ENCODE results near the gene HSFX4.
"Not testable (repeated sequence)": the region's sequence is repeated elsewhere in the genome, so short reads cannot be mapped to it uniquely, and the experiment has no call there.

The HSFX4 gene

DNA sequence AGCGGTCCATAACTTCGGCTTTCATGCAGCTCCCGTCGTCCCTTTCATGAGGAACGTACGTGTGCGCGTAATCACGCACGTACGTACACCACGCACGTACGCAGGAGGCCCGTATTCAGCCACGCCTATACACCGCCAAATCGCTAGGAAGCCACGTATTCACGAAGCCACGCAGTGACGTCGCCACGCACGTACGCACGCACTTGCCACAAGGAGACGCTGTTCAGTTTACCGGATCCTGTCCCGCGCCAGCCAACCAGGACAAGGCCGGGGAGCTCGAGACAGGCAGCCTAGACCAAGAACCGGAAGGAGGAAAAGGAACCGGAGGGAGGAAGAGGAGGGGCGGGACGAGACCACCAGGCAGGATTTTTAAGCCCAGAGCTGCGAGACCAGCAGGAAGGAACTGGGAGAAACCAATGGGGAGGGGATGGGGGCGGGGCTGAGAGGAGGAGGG is 9.1 kb downstream of the HSFX4 start, which contains the start of gene EOLA2:
Gene EOLA2 (minus strand): TSS at position 65 of the 454 bp plus-strand sequence. CDS start 4,617 bp downstream, outside the sequence.
- peak; percentile 88 to 89 for DNase-seq

DNA sequence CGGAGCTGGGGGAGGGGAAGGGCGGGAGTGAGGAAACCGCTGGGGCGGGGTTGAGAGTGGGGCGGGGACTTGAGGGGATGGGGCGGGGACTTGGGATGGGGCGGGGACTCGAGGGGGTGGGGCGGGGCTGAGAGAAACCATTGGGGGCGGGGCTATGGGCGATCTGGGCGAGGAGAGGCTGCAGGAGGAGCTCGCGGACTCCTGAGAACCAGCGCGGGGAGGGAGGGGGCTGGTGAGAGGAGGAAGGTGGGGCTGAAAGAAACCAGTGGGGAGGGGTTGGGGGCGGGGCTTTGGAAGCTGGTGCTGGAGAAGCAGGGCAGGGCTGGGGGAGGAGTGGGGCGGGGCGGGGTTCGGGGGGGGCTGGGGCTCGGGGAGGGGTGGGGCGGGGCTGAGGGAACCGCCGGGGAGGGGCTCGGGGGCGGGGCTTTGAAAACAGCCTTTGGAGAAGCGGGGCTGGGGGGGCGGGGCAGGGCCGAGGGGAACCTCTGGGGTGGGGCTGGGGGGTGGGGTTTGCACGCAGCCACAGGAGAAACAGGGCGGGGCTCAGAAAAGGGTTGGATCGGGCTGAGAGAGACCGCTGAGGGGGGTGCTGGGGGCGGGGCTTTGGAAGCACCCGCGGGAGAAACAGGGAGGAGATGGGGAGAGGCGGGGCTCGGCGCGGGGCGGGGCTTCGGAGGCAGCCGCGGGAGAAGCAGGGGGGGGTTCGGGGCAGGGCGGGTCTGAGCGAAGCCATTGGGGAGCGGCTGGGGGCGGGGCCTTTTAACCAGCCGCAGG is 9.7 kb downstream of the HSFX4 start:
- DNase-seq, result peak; percentile 88

DNA sequence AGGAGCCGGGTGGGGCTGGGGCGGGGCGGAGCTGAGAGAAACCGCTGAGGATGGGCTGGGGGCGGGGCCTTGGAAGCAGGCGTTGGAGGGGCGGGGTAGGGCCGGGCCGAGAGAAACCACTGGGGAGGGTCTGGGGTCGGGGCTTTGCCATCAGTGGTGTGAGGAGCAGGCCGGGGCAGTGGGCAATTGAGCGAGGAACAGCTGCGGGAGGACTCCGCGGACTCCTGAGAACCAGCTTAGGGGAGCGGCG is 10.2 kb downstream of the HSFX4 start:
- DNase-seq, result no peak

DNA sequence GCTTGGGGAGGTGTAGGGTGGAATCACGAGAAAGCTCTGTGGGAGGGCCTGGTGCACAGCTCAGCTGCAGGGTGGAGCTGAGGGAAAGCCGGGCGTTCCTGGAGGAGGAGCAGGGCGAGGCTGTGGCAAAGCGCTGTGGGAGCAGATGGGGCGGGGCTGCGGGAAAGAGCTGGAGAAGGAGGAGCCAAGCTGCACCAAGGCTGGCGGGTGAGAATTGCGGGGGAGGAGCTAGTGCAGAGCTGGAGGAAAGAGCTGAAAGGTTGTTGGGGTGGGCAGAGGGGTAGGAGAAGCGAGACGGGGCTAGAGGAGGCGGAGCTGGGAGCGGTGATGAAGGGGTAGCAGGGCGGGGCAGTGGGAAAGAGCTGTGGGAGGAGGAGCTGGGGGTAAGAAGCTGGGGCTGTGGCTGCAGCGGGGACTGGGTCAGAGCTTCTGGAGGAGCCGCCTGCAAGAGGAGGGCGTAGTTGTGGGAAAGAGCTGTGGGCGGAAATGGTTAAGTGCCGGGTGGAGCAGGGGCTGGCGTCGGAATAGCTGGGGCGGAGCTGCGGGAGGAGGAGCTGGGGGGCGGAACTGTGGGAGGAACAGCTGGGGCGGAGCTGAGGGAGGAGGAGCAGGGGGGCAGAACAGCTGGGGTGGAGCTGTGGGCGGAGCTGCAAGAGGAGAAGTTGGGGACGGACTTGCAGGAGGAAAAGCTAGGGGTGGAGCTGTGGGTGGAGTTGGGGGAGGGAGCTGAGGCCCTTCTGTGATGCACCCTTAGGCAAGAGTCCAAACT is 10.7 kb downstream of the HSFX4 start:
- peak; percentile 89 to 90 for DNase-seq

DNA sequence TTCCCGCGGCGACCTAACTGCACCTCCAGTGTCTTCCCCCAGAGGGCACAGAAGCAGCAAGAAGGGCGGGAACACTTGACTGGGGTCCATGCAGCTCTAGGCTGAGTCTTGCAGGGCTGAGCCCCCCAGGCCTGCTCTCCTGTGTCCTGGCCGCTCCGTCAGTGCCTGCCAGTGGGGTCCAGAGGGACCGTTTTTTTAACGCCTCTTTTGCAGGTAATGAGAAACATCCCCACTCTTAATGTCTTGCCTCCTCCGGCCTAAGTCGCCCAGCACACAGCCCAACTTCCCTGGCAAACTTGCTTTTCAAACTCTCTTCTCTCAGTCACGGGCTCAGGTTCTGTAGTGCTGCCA is 11.3 kb downstream of the HSFX4 start:
- DNase-seq, result not testable (repeated sequence)

DNA sequence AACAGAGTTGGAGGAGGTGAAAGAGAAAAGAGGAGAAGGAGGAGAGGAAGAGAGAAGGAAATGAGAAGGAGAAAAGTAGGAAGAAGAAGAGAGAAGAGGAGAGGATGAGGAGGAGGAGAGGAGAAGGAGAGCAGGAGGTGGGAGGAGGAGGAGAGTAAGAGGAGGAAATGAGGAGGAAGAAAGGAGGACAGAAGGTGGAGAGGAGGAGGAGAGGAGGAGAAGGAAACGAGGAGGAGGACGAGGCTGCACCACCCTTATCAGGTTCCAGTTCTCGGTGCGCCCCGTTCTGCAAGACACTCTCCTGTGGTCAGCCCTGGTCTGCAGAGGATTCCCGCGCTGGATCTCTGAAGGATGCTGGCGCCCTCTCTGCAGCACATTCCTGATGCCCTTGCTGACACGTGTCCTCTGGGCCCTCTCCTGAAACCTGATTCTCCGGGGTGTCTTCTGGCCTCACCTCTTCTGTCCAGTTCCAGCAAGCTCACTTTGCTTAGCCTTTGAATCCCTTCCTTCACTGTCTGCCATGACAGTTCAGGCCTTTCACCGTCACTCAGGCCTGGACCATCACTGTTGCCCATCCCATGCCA is 15.8 kb downstream of the HSFX4 start:
- DNase-seq, result not testable (repeated sequence)

DNA sequence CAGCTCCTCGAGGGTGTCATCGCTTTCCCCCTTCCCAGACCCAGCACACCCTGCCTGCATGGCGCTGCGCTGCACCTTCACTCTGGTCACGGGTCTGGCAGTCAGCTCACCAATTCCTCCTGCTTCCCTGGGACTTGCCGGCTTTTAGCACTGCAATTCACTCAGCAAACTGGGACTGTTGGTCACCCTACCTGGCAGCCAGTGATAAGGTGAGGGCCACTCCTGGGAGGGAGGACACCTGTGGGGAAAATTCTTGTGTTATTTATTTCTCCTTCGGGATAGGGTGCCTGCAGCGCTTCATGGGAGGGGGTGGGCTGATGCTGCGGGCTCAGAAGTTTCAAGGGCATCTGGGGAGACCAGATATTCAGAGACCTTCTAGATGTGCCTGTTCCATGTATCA is 16.4 kb downstream of the HSFX4 start:
- DNase-seq, result not testable (repeated sequence)

DNA sequence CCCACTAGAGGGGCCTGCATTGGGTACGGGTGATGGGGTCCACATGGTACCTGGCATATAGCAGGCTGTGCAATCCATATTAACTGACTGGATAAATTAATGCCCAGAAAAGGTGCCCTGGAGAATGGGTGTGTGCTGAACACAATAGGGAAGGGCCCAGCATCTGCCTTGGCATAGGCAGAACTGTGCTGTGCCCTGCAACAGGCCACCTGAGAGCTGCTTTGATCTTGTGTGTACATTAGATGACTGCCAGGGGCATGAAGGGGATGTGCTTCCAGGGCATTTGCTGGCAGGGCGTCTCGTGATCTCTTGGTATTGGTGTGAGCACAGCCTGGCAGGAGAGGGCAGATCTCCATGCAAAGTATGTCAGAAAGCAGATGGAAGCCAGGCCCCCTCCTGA is 17.6 kb downstream of the HSFX4 start:
- not testable (repeated sequence) for DNase-seq

DNA sequence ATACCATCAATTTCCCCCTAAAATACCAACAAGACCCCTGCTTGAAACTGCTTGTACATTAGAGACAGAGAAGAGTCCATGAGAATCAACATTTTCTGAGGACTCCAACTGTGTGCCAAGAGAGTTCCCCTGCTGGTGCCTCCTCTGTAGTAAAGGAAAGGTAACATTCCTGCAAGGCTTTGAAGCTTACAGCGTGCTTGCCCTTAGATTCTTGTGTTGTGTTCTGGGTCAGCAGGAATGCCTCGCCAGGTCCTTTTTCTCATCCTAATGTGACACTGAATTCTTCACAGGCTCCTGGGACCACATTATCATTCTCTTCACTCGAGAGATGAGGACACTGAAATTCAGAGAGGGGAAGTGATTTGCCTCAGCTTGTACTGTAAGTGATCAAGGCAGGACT is 18.6 kb downstream of the HSFX4 start:
- no peak for DNase-seq

DNA sequence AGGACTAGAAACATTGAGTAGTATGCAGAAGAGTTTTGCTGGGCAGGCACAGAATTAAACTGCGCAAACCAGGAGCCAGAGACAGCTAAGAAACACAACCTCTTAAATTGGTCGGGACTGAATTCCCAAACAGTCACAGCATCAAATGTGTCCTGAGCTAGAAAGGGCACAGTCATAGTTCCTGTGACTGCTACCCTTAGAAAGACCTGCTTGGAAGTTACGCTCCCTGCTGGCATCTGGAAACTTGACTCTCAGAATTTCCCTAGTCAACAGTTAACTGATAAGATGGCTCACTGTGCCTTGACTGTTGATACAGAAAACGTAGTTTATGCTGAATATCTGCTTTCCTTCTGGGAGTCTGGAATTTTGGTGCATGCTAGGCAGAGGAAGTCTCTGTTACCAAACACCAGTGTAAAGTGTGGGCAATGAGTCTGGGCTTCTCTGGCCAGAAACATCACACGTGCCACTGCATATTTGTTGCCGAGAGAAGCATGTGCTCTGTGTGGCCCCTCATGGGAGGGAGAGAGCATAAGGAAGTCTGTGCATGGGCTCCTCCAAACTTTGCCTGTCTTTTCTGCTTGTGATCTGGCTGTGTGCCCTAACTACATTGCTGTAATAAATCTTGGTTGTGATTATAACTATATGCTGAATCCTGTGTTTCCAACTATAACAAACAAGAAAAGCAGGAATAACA is 20.5 kb downstream of the HSFX4 start:
- DNase-seq, result no peak

DNA sequence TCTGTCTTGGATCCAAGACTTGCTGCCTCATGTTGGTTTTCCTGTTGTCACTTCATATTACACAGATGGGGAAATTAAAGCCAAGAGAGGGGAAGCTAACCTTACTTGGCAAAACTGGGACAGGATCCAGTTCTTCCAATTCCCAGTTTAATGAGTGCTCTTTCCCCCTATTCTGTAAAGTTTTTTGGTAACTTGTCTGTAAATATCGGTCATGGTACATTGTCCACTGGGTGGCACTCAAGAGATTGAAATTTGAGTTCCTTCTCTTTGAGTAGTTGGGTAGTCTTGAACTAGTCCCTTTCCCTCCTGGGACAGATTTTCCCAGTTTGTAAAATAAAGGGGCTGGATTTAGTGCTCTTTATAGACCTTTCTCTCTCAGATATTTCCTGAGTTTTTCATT is 21.3 kb downstream of the HSFX4 start:
- DNase-seq, result no peak

DNA sequence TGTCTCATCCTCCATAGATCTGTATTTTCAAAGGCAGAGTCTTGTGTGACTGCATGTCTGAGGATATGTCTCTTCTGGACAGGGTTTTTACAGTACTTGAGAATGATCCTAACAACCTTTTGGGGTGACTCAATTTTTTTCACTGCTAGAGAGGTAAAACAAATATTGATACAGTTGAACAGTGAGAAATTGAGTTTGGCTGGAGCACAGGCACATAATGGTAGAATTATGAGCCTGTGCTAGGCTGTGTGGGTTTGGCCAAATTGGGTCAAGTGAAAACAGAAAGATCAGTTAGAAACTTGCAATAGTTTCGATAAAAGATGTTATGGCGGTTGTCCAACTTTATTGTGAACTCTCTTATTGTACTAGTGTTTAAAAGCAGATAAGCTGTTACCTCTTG is 32.2 kb downstream of the HSFX4 start:
- DNase-seq, result no peak

DNA sequence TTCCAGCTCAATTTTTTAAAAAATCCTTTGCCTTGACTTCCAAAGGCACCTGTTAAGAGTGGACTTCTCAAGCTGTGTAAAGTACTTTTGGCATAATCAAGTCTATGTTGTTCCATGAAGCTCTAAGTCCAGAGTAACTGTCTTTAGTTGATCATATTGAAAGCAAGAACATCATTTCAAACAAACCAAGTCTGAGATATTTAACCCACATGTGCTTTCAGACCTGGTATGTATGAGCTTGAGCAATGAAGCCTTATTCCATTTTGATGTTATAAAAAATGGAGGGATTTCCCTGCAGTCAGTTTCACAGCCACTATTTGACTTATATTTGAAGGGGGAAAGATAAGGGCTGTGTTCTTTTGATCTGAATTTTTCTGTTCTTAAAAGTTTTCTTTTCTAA is 32.6 kb downstream of the HSFX4 start:
- DNase-seq, result no peak

DNA sequence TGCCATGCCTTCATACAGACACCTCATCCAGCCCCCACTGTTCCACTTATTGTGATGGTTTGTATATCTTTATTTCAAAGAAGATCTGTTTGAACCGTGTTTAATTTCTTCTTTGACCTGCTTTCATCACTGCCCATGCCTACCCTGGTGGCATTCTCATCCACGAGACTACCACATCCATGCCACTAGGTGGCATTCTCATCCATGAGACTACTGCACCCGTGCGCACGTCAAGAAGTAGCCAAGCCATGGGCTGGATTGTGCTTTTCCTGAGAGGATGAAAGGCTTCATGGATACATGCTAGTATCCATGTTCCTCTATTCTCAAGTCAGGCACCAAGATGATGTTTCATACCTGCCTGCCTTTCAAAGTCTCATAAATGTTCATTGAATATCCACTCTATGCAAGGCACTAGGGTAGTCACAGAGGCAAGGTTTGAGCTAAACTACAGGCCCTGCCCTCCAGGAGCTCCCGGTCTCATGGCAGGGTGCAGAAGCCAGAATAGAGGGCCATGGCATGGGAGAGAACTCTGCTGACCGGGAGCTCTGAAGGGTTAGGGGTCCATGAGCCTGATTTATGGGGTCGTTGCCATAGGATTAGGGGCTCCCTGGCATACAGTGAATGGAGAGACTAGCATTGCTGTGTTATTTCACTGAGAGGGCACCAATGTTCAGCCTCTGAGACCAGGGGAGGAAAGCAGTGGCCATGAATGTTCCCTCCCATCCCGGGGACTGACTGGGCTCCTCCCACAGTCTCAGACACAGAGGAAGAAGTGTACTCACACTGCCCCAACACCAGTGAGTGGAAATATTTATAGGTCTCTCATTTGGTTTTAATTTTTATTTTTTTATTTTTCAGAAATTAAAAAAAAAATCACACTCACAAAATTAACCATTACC is 33.7 kb downstream of the HSFX4 start:
- peak; percentile 17 to 22 for DNase-seq

DNA sequence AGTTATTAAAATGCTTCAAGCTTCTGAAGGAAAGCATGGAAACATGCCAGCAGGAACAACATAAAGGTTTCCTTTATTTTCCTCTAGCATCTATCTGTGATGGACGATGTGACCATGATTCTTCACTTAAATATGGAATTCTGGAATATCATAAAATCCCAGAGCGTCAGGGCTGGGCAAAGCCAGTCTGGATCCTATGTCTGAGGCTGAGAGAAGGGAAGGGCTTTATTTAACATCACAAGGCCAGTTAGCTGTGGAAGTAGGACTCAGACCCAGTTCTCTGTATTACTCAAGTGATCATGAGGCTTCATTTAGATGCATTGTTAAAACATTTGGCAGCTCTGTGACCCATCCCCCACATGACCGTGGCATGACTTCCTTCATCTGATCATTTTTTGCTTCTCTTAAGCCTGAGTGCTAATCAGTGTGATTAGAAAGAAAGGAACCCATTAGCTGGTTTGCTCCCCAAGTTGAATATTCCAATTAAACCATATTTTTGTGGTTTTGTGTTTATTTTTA is 49.8 kb downstream of the HSFX4 start:
- no peak for DNase-seq

Data from stimulated activated CD4-positive, alpha-beta T cell treated with anti-CD3 and anti-CD28 coated beads, Interleukin-2, amount 100 ng/mL, for 24 hours (primary cell).